Renal cortex interstitium (tissue), 11 donors: ENCODE data around the gene CROCC2. TPM values are rescaled to one million over a fixed set of nuclear protein-coding genes. Genes with fewer than 3 reads are reported as not detected.

Experiments used
- DNase-seq, 11 donors: peaks; one replicate each; pipeline ENCODE4 v3.0.0-alpha.2; 2013; ENCODE audit warnings: low read depth in 9 of 11, low spot score in 4 of 11; ENCODE audit errors: extremely low read depth in 1 of 11
- polyA plus RNA-seq, 3 donors: library from polyadenylated mRNA; unstranded; fragments of 120-200 nt; gene quantifications; one replicate each; pipeline ENCODE4 v1.2.1, GENCODE V29; 2013; ENCODE audit not compliant: insufficient read length in 3 of 3

CROCC2 gene
- polyA plus RNA-seq, 3 donors: 0.05 to 0.07 (median 0.06) TPM

DNA sequence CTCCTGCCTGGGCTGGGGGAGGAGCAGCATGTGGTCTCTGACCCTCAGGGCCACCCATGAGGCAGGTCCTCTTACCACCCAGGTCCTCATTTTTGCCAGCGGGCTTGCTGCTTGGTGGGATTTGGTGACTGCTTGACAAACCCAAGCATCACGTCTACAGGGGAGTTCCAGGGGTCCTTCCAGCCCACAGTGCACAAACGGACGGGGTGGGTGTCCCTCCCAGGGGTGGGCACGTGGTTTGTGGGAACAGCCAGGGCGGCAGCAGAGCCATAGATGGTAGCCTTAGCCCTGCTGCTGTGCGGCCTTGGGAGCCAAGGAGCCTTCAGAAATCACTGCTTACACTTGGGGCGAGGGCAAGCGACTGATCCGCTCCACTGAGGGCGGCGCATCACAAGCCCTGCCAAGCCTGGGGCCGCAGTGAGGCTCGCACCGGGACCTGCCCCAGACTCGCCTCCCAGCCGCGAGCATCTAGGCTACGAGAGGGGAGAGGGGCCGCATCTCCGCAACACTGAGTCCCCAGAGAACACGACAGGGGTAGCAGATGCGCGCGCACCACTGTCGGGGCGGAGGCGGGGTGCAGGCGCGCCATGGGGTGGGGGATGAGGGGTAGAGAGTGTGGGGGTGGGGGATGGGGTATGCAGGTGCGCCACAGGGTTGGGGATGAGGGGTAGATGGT lies 129.1 kb downstream of the CROCC2 start:
- DNase-seq: no peak

DNA sequence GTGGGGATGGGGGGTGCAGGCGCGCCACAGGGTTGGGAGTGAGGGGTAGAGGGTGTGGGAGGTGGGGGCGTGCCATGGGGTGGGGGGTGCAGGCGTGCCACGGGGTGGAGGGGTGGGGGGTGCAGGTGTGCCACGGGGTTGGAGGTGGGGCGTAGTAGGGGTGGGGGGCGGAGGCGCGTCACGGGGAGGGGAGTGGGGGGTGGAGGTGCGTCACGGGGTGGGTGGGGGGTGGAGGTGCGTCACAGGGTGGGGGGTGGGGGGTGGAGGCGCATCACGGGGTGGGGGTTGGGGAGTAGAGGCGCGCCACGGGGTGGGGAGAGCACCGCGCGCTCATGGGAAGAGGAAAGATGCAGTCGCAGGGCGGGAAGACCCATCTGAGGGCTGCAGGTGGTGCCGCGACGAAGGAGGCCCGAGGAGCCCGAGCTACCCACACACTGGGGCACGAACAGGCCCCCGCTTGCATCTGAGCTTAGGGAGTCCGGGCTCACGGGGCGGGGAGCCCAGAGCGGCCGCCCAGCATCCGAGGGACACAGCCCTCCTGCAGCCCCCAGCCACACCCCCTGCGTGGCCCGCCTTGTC lies 129.8 kb downstream of the CROCC2 start:
- no peak for DNase-seq

DNA sequence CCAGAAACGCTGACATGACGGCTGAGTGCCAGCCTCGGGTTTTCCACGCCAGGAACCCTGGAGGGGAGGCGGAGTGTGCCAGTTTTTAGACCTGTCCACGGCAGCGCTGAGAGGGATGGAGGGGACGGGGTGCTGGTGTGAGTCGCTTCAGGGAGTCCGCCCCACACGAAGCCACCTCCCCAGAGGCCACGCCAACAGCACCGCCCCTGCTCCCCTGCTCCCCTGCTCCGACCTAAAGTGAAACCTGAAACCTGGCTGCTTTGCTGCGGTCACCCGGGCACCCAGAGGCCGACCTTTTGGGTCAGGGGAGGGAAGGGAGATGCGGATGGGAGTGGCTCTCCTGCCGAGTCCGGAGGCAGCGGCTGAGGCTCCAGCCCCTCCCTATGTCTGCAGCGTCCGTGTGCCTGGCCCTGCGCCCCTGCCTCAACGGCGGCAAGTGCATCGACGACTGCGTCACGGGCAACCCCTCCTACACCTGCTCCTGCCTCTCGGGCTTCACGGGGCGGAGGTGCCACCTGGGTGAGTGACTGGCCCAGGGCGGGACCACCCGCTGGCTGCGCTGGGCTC lies 130.3 kb downstream of the CROCC2 start:
- DNase-seq: no peak

DNA sequence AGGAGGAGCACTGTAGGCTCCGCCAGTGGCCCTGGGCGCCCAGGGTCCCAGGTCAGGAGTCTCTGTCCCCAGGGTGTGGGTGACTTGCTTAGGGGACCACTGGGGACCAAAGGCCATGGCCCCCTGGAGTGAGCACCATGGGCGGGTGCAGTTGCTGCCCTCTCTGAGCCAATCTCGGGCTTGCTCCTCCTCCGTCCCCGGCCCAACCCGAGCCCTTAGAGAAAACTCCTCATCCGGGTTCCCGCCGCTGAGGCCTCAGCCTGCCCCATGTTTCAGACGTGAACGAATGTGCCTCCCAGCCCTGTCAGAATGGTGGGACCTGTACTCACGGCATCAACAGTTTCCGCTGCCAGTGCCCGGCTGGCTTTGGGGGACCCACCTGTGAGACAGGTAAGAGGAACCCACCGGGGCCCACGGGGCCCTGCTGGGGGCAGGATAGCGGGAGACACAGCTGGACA lies 130.9 kb downstream of the CROCC2 start:
- DNase-seq: no peak

GRCh38 chr2:241037498-241037897 lies 131.4 kb downstream of the CROCC2 start:
- no peak for DNase-seq

GRCh38 chr2:241038374-241039180 lies 132.4 kb downstream of the CROCC2 start:
- DNase-seq: no peak

DNA sequence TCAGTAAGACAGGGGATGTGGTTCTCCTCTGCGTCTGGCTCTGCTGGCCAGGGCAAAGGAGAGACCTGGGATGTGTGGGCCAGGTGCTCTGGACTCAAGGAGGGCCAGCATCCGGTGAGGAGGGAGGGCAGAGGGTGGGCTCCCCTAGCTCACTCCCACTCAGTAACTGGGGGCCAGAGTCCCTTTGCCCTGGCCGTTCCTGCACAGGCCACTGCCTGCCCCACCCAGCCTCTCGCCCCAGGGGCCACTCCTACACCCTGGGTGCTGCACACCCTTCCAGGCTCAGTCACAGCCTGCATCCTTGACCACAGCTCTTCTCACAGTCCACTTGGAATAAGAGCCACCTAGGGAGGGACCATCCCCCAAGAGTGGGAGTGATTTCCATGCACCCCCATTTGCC lies 133.3 kb downstream of the CROCC2 start:
- DNase-seq: no peak

DNA sequence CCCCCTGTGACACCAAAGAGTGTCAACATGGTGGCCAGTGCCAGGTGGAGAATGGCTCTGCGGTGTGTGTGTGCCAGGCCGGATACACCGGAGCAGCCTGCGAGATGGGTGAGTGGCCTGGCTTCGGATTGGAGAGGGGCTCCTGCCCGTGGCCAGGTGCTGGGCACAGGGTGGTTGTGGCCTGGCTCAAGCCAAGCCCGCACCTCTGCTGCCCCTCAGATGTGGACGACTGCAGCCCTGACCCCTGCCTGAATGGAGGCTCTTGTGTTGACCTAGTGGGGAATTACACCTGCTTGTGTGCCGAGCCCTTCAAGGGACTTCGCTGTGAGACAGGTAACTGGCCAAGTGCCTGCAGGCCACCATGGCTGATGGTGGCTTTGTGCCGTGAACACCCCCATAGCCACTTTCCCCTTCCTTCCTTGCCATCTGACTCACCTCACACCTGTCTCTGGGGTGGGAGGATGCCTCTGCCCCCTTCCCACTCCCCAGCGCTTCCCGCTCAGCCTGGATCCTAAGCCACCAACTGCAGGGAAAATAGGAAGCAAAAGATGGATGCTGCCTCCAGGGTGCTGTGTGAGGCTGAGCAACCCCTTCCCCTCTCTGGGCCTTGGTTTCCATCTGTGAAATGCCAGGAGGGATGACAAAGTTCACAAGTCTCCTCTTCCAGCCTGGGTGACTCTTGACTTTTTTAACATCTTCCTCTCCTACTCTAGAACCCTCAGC lies 134.1 kb downstream of the CROCC2 start:
- DNase-seq: no peak

DNA sequence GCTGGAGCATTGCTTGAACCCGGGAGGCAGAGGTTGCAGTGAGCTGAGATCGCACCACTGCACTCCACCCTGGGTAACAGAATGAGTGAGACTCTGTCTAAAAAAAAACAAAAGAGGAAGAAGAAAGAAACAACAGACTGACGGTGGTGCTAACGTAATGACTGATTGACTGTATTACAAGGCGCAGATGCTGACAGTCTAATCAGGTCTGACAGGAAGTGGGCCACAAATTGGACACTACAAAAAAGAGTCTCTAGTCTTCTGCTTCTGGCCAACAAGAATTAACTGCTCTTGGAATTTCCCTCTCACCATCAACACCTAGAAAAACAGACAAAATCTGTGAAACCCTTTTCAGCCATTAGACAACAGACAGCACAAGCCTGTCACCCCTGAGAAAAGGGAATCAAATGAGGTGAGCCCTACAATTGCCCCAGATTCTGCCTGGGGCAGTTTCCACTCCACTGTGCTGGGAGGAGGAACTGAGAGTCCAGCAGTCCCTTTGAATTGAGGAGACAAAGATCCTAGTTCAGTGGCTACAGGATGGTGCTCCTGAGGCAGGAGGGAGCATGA lies 135.5 kb downstream of the CROCC2 start:
- DNase-seq: no peak

Other genes starting within 250 kb of the CROCC2 start
- under 1 TPM; 0.48 to 0.51 (median 0.49) TPM for gene AQP12B, start 223.5 kb upstream of the CROCC2 start, polyA plus RNA-seq
- under 1 TPM in 2 of 3 donors, not detected in 1; 0.38 to 0.55 TPM for gene AQP12A, start 214.5 kb upstream of the CROCC2 start, polyA plus RNA-seq
- 10 to 100 TPM; 10.7 to 14.0 (median 11.4) TPM for gene KIF1A, start 86.1 kb upstream of the CROCC2 start, polyA plus RNA-seq
- under 1 TPM in 2 of 3 donors, not detected in 1; 0.15 to 0.17 TPM for gene AGXT, start 37.5 kb upstream of the CROCC2 start, polyA plus RNA-seq
- gene MAB21L4, start 10.2 kb upstream of the CROCC2 start, polyA plus RNA-seq: 1 to 10 TPM; 7.2 to 9.7 (median 7.7) TPM
- 10 to 100 TPM in 1 of 3 donors, 1 to 10 TPM in 2; 6.1 to 13.9 (median 8.1) TPM for gene SNED1, start 92.3 kb downstream of the CROCC2 start, polyA plus RNA-seq
- 10 to 100 TPM; 68.5 to 78.4 (median 69.5) TPM for gene MTERF4, start 196.0 kb downstream of the CROCC2 start, polyA plus RNA-seq
- gene PASK, start 243.1 kb downstream of the CROCC2 start, polyA plus RNA-seq: 10 to 100 TPM; 14.4 to 28.9 (median 16.2) TPM
- gene PPP1R7, start 244.1 kb downstream of the CROCC2 start, polyA plus RNA-seq: 10 to 100 TPM; 66.9 to 84.2 (median 77.4) TPM